Kidney capillary endothelial cell (primary cell): Measurements from ENCODE around the gene NF1.
A peak's percentile ranks its signal among the peaks of the same experiment; 100 is the strongest.
"Not testable (repeated sequence)": the region's sequence is repeated elsewhere in the genome, so short reads cannot be mapped to it uniquely, and the experiment has no call there.

Source experiments
- DNase-seq: peaks from one replicate; pipeline ENCODE4 v3.0.0-alpha.2; 2018; ENCODE audit warnings: low spot score

Gene NF1

GRCh38 chr17:31329221-31329620 lies 234.4 kb downstream of the NF1 start:
- DNase-seq: no peak

DNA sequence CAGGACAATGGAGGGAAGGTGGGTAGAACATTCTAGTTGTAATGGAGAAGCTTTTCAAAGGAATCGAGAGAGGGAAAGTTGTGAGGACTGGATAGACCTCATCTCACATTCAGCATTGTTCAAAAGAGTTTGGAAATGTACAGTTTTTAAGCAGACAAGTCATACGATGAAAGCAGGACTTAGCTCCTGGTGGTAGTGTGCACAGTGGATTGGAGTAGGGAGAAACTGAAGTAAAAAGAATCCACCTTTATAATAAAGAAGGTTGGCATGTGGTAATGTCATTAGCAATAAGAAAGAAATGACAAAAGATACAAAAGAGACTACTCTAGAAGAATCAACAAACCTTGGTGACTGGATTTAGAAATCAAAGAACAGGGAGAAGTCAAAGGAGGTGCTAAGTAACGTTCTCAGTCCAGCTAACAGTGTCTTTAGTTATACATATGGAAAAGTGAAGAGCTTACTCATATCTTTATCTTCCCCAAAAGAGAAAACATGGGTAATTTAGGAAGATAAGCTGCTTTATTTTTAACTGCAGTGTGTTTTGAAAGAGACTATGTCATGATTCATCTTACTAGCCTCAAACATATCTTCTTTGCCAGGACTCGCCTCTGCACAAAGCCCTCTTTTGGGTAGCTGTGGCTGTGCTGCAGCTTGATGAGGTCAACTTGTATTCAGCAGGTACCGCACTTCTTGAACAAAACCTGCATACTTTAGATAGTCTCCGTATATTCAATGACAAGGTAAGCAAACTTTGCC lies 245.3 kb downstream of the NF1 start:
- no peak for DNase-seq

DNA sequence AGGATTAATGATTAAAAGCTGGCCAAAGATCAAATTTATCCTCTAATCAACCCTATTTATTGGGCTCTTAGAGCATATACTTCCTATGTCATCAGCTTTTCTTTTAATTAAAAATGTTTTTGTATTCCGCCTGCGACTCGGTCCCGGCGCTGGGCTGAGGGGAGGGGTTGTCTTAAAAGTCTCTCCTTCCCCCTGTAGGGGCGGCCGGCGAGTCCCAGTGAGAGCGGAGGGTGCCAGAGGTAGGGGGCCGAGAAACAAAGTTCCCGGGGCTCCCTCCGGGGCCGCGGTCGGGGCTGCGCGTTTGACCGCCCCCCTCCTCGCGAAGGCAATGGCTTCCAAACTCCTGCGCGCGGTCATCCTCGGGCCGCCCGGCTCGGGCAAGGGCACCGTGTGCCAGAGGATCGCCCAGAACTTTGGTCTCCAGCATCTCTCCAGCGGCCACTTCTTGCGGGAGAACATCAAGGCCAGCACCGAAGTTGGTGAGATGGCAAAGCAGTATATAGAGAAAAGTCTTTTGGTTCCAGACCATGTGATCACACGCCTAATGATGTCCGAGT lies 250.5 kb downstream of the NF1 start:
- DNase-seq: not testable (repeated sequence)

DNA sequence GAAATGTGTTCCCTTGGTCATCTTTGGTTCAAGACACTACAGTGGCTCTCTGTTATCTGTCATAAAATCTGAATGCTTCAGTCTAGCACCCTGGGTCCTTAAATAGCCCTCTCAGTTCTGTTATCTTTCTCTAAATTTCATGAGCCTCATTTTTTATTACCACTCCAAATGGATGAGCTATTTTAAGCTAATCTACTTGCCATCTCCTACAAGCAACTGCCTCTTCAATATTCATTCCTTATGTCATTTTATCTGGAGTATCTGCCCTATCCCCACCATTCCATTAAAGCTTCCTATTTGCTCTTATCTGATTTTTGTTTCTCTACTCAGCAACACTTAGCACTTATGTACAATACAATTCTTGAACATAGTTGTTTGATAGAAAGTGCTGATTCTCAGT lies 254.7 kb downstream of the NF1 start:
- no peak for DNase-seq

- no peak for DNase-seq
These were observed 261.2 kb downstream of the NF1 start for GRCh38 chr17:31355935-31356334.

GRCh38 chr17:31357091-31357490 lies 262.3 kb downstream of the NF1 start:
- DNase-seq: no peak

- no peak for DNase-seq
These were observed 263.1 kb downstream of the NF1 start for GRCh38 chr17:31357839-31358394.

DNA sequence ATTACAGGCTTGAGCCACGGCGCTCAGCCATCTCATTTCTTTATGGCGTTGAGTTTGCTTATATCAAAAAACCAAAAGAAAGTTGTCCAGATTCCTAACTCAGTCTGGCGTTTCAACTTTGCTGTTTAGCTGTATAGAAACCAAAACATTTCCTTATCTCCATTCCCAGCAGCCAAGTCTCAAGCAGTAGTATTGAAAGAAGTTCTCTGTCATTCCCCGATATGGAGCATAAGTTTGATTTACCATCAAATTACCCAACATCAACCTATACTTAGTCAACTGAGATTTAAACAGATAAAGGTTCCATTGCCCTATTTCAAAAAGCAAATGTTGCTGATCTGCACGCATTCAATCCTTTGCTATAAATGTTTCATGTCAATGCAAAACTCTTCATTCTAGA lies 269.2 kb downstream of the NF1 start:
- no peak for DNase-seq

DNA sequence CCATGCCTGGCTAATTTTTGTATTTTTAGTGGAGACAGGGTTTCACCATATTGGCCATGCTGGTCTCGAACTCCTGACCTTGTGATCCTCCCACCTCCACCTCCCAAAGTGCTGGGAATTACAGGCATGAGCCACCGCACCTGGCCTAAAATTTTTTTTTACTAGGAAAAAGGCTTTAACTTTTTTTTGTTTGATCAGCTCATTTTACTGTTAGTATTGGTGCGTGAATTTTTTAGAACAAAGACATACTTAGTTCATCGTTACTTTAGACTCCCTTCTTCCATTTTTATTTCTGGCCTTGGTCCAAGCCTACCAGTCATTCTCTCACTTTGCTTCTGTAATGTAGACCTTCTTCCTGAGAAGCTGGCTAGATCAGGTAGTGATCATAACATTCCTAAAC lies 271.3 kb downstream of the NF1 start:
- DNase-seq: no peak

DNA sequence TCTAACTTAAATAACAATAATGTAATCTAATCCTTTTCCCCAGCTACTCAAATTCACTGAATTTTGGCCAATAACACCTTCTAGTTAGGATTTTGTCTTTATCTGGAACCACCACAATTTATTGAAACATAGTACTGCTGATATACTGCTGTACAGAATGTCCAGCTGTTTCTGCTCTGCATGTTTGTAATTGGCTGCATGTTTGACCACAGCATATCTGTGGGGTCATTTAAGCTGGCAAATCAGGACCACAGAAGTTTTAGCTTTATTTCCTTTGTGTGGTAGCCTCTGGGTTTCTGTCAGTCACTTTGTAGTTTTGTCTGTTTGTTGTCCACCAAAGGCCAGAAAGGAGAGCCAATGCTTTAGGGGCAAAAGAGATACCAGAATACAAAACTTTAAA lies 274.5 kb downstream of the NF1 start:
- DNase-seq: no peak

DNA sequence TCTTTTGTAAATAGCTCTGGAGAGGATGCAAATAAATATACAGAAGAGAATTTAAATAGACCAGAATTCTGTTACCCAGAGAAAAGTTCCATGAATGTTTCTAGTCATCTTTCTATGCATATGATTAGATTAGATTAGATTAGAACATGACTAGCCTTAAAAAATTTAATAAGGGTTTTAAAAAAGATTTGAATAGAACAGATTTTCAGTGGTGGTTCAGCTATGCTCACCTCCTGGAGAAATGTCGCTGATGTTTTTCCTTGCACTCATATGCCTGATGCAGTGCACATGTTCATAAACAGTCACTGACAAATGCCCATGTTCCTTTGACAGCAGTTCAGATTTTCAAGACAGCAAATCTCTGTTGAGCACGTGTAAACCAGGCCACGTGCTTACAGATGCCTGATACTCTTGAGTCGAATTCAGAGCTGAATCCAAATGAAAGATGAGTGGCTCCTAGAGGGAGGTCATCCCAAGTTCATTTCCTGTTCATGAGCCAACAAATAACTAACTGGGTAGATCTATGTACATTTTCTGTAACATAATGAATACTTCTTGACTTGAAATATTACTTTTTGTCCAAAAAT lies 276.8 kb downstream of the NF1 start:
- DNase-seq: peak; percentile 34

DNA sequence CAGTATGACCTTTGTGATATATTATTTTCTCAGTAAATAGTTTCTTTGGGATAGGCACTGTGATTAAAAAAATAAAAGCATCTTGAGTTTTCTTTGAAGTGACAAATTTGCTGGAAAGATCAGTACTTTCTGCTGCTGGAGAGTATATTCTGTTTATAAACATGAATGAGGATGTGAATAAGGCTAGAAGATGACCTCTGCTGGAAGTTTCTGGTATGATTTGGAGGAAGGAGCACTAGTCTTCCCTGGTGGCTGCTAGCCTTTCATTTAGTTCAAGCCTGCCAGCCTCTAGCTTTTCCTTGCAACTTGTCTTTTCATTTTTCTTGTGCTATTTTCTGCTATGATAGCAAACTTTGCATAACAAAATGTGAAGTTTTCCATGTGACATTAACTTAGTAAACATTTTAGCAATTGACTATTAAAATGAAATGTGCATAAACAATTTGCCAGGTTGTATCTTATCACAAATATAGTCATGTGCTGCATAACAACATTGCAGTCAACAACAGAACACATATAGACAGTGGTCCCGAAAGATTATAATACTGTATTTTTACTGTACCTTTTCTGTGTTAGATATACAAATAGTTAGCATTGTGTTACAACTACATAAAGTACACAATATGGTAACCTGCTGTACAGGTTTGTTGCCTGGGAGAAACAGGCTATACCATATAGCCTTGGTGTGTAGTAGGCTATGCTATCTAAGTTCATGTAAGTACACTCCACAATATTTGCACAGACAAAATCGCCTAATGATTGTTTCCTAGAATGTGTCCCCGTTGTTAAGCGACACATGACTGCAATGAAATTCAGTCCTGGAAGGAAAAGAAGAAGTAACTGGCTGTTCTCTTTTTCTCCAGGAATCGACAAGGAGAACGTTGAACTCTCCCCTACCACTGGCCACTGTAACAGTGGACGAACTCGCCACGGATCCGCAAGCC lies 278.6 kb downstream of the NF1 start:
- DNase-seq: peak; percentile 51

- no peak for DNase-seq
These were observed 279.3 kb downstream of the NF1 start for GRCh38 chr17:31374094-31374447.

DNA sequence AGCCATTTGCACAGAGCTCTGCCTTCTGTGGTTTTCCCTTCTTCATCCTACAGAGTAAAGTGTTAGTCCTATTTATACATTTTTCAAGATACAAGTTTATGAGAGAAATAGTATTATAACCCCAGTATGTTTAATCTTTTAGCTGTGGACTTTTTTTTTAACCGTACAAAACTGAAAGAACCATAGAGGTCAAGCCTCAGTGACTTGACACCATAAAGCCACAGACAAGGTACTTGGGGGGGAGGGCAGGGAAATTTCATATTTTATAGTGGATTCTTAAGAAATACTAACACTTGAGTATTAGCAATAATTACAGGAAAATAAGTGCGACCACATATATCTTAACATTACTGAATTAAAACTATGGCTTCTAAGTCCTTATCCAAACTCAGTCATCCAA lies 279.7 kb downstream of the NF1 start:
- DNase-seq: no peak

- DNase-seq: no peak
These were observed 283.9 kb downstream of the NF1 start for GRCh38 chr17:31378638-31379037.

GRCh38 chr17:31379597-31380205 lies 284.9 kb downstream of the NF1 start:
- no peak for DNase-seq

DNA sequence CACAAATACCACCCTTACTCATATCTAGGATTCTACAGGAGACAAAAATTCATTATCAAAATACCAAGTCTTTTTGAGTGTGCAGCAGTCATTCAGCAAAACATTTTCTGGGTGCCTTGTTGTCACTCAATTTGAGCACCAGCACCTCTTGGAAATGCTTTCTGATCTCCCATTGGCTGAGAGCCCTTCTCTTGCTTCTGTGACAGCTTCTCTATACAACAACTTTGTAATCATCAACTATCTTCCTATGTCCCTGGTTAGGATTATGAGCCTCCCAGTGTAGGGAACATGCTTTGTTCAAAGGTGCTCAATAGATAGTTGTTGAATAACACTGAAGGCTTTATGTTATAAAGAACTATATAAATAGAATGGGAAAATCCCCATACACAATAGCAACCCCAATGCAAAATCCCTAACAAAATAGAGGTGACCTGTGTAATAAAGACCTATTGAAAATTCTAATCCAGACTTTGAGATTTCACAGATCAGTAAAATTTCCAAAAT lies 286.4 kb downstream of the NF1 start:
- no peak for DNase-seq

DNA sequence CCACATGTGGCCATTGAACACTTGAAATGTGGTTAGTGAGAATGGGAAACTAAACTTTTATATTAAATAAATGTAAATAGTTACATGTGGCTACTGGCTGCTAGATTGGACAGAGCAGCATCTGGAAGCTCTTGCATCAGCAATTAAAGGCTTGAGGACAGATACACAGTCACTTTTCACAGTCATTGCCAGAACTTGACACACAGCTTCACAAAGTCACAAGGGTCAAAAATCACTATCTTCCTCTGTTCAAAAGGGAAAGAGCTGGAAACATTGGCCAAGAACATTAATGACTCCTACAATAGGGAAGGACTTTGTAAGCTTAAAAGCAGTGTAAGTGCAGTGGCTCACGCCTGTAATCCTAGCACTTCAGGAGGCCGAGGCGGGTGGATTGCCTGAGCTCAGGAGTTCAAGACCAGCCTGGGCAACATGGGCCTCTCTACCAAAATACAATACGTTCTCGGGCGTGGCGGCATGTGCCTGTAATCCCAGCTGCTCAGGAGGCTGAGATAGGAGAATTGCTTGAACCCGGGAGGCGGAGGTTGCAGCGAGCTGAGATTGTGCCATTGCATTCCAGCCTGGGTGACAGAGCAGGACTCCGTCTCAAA lies 288.0 kb downstream of the NF1 start:
- not testable (repeated sequence) for DNase-seq

DNA sequence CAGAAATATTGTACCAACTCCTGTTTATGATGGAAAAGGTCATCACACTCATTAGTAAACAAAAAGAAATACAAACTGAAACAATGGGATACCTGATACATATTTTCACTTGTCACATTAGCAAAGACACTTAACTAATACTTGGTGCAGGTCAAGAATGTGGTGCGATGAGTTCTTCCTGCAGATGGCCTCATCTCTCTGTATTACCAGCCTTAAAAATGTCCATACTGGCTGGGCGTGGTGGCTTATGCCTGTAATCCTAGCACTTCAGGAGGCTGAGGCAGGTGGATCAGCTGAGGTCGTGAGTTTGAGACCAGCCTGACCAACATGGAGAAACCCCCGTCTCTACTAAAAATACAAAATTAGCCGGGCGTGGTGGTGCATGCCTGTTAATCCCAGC lies 288.7 kb downstream of the NF1 start:
- not testable (repeated sequence) for DNase-seq

- no peak for DNase-seq
These were observed 290.9 kb downstream of the NF1 start for GRCh38 chr17:31385428-31386285.
